ENCODE results near the gene FOXI3. TPM values are rescaled to one million over a fixed set of nuclear protein-coding genes. Genes with fewer than 3 reads are reported as not detected.

Gene FOXI3
- total RNA-seq, 2 experiments from 2014 or later, result not detected

GRCh38 chr2:88448248-88448647 is 4.2 kb downstream of the FOXI3 start:
- Mint-ChIP-seq H3K4me1 (ENCODE audit: low read depth) (peaks cover 4% of the 10 kb centered on the region), H3K27me3 (peaks cover 46% of the 10 kb centered on the region), H3K27ac (no peak overlapping the region), H3K4me3 (no peak overlapping the region), H3K9me3 (no peaks in the 10 kb centered on the region), H3K36me3 (ENCODE audit: low read depth) (no peaks in the 10 kb centered on the region)
- ATAC-seq (no peak), DNase-seq (no peak)
- ChIA-PET POLR2A (interaction anchor here (1.1 kb wide), 1 partner anchor 16 kb away, joined by 3 read pairs; no protein-coding TSS in a partner anchor), CTCF (no interaction called here)
- intact Hi-C loops (cut with micrococcal nuclease), result no loop called here
- no peak for TF ChIP-seq CTCF (IDR thresholded peaks at IDR 0.05)

- intact Hi-C loops (cut with micrococcal nuclease), result no loop called here
- Mint-ChIP-seq H3K4me3 (no peak overlapping the region), H3K27me3 (peaks cover 21% of the 10 kb centered on the region), H3K36me3 (ENCODE audit: low read depth) (no peaks in the 10 kb centered on the region), H3K27ac (no peak overlapping the region), H3K4me1 (ENCODE audit: low read depth) (no peaks in the 10 kb centered on the region), H3K9me3 (no peaks in the 10 kb centered on the region)
- DNase-seq (no peak), ATAC-seq (no peak)
- POLR2A ChIA-PET, result no interaction called here
- TF ChIP-seq CTCF (IDR thresholded peaks at IDR 0.05), result no peak
- CTCF ChIA-PET, result no interaction called here
These were observed 9.0 kb downstream of the FOXI3 start for GRCh38 chr2:88443353-88443938.

- ChIA-PET CTCF (no interaction called here), POLR2A (no interaction called here)
- no peak for ATAC-seq
- Mint-ChIP-seq H3K4me1 (ENCODE audit: low read depth) (no peaks in the 10 kb centered on the region), H3K27ac (no peak overlapping the region), H3K4me3 (no peak overlapping the region), H3K9me3 (no peaks in the 10 kb centered on the region), H3K27me3 (peaks cover 18% of the 10 kb centered on the region), H3K36me3 (ENCODE audit: low read depth) (no peaks in the 10 kb centered on the region)
- intact Hi-C loops (cut with micrococcal nuclease), result no loop called here
- TF ChIP-seq CTCF (IDR thresholded peaks at IDR 0.05), result no peak
- DNase-seq, result no peak
These were observed 10.0 kb downstream of the FOXI3 start for GRCh38 chr2:88442473-88442872.

GRCh38 chr2:88442061-88442460 is 10.4 kb downstream of the FOXI3 start:
- ATAC-seq, result no peak
- CTCF ChIA-PET, result no interaction called here
- no peaks in the 10 kb centered on the region for H3K4me1 Mint-ChIP-seq (ENCODE audit: low read depth)

GRCh38 chr2:88437010-88437409 is 15.5 kb downstream of the FOXI3 start:
- peaks cover 16% of the 10 kb centered on the region for H3K27me3 Mint-ChIP-seq
- TF ChIP-seq CTCF (IDR thresholded peaks at IDR 0.05), result no peak
- H3K9me3 Mint-ChIP-seq, result peaks cover 1% of the 10 kb centered on the region
- H3K4me3 Mint-ChIP-seq, result no peak overlapping the region
- DNase-seq (no peak), ATAC-seq (no peak)
- H3K27ac Mint-ChIP-seq, result no peak overlapping the region
- ChIA-PET CTCF (no interaction called here), POLR2A (no interaction called here)
- intact Hi-C loops (cut with micrococcal nuclease), result no loop called here
- no peaks in the 10 kb centered on the region for H3K4me1 Mint-ChIP-seq (ENCODE audit: low read depth)
- H3K36me3 Mint-ChIP-seq (ENCODE audit: low read depth), result no peaks in the 10 kb centered on the region

More at GRCh38 chr2:88442061-88442460, 10.4 kb downstream of the FOXI3 start:
- peaks cover 18% of the 10 kb centered on the region for H3K27me3 Mint-ChIP-seq
- intact Hi-C loops (cut with micrococcal nuclease), result no loop called here
- H3K36me3 Mint-ChIP-seq (ENCODE audit: low read depth), result no peaks in the 10 kb centered on the region
- POLR2A ChIA-PET, result no interaction called here
- TF ChIP-seq CTCF (IDR thresholded peaks at IDR 0.05), result no peak
- no peaks in the 10 kb centered on the region for H3K9me3 Mint-ChIP-seq
- no peak overlapping the region for H3K4me3 Mint-ChIP-seq
- H3K27ac Mint-ChIP-seq, result no peak overlapping the region
- DNase-seq, result no peak
